Cardiac septum (tissue), 1 donor: ENCODE measurements around the gene RFXANK. TPM values are rescaled to one million over a fixed set of nuclear protein-coding genes. Genes with fewer than 3 reads are reported as not detected.
"Not testable (repeated sequence)": the region's sequence is repeated elsewhere in the genome, so short reads cannot be mapped to it uniquely, and the experiment has no call there.

Source experiments
- DNase-seq: peaks from one replicate; pipeline ENCODE4 v3.0.0-alpha.2; 2020; ENCODE audit warnings: low spot score
- intact Hi-C: fragments of 100-400 bp; cut with DNase I; formaldehyde crosslinking; loops from one replicate; pipeline ENCODE4 v1.14.0; 2022
- total RNA-seq: library from RNA; stranded (reverse); fragmentation: NEBNext Ultra II Directional; extraction: Animal tissue kit (Norgen Biotek cat#: 25700); gene quantifications from one replicate; pipeline ENCODE4 v1.2.1, GENCODE V29; 2021
- donor health status: DM: no; HTN: no; CAD: no.

Gene RFXANK
- total RNA-seq, 1 donor from 2014 or later: 29.6 TPM

DNA sequence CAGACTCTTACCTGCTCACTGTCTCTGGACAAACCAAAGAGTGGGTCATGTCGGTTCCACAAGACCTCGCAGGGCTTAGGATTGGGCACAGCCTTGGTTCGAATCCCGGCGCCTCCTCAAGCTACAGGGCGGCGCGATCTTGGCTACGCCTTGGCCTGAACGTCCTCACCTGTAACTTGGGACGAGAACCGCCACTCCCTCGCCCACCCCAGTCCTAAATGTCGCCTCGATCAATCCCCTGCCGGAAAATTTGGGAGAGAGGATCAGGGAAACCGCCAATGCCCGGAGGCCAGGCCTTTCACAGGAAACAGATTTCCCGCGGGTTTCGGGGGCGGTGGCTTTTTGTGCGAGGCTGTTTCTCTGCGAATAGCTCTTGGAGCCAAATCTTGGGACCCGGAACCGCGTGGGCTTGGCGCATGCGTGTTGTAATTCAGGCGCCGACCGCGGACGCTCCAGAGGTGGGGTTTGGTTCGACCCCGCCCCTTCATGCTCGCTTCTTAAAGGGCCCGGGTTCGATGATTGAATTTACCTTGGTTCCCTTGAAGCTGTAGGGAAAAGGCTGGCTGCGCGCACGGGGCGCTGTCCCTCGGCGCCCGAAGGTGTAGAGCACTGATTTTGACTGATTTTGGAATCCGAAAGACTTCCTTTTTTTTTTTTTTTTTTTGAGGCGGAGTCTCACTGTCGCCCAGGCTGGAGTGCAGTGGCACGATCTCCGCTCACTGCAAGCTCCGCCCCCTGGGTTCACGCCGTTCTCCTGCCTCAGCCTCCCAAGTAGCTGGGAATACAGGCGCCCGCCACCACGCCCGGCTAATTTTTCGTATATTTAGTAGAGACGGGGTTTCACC is 11.2 kb downstream of the RFXANK start, which contains the start of gene NR2C2AP:
Gene NR2C2AP (minus strand): TSS at position 403 of the 845 bp plus-strand sequence. CDS start 354 bp downstream, at position 49.
- intact Hi-C loops: loop anchor here (1.0 kb wide), 1 partner anchor 11 kb away; the partner anchor contains the start of genes BORCS8 and RFXANK
- peak; percentile 96 for DNase-seq

- intact Hi-C loops: no loop called here
- DNase-seq: no peak
Measured at GRCh38 chr19:19204181-19204580, 12.1 kb downstream of the RFXANK start.

- DNase-seq: no peak
- intact Hi-C loops: no loop called here
Measured at GRCh38 chr19:19205416-19206410, 13.7 kb downstream of the RFXANK start.

GRCh38 chr19:19206938-19207337 is 14.9 kb downstream of the RFXANK start:
- DNase-seq: no peak
- intact Hi-C loops: no loop called here

DNA sequence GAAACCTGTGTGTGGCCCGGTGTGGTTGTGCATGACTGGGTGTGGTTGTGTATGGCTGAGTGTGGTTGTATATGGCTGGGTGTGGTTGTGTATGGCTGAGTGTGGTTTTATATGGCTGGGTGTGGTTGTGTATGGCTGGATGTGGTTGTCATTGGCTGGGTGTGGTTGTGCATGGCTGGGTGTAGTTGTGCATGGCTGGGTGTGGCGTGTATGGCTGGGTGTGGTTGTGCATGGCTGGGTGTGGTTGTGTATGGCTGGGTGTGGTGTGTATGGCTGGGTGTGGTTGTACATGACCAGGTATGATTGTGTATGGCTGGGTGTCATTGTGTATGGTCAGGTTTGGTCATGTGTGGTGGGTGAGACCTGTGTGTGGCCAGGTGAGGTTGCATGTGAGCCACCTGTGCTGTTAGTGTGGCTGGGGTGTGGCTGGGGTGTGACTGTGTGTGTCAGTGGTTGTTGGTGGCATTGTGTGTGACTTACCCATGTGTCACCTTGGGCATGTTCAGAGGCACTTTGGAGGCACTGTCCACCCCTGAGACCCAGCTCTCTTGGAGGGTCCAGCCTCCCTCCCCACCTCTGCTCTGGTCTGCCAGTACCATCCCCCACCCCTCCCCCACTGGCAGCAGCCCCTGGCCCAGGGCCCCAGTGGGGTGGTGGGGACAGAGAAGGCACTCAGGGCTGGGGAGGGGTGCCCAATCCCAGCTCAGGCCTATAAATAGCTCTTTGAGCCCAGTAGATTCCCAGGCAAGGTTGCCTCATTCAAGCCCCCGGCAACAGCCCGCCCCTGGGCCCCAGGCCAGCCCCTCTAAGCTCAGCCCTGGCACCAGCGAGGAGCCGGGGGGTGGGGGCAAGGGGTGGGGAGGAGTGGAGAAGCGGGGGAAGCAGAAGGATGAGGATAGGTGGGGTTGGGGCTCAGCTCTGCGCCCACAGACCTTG is 15.8 kb downstream of the RFXANK start:
- intact Hi-C loops: no loop called here
- DNase-seq: no peak

- intact Hi-C loops: no loop called here
- DNase-seq: no peak
Measured at GRCh38 chr19:19209372-19209771, 17.3 kb downstream of the RFXANK start.

DNA sequence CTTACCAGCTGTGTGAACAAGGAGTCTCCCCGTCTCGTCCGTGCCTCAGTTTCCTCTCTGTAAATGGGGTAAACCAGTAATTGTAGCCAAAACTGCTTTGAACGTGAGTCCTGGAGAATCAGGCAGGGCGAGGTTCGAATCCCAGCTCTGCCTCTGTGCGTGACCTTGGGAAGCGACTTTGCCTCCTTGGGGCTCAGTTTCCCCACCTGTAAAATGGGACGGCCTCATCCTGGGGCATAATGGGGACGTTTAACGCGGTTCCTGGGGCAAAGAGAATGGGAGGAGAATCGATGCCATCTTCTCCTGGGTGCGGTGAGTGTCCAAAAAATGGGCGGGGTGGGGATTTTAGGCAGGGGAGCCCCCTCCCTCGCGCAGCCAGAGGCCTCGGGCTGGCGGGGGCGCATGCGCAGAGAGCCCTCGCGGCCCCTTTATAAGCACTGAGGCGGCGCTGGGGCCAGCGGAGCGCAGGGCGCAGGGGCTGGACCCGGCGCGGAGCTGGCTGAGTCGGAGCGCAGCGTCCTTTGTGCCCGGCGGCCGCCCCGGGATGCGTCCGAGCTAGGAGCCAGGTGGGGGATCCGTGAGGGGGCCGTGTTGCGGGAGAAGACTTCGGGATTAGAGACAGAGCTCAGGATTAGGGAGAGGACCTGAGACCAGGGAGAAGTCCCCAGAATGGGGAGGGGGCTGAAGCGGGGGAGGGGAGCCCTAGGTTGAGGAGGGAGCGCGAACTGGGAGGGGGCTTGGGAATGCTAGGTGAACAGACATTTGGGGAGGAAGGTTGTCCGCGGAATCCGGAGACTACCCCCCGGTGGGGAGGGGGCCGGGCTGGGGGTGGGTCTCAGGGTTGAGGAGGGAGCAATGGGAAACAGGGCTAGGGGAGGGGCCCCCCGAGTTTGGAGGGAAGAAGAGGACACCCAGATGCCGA is 19.7 kb downstream of the RFXANK start, which contains the start of gene NCAN:
Gene NCAN (plus strand): TSS at position 460 of the 922 bp plus-strand sequence. CDS start 4,996 bp downstream, outside the sequence.
- no peak for DNase-seq
- intact Hi-C loops: no loop called here

- DNase-seq: no peak
- intact Hi-C loops: no loop called here
Measured at GRCh38 chr19:19212916-19213315, 20.9 kb downstream of the RFXANK start.

DNA sequence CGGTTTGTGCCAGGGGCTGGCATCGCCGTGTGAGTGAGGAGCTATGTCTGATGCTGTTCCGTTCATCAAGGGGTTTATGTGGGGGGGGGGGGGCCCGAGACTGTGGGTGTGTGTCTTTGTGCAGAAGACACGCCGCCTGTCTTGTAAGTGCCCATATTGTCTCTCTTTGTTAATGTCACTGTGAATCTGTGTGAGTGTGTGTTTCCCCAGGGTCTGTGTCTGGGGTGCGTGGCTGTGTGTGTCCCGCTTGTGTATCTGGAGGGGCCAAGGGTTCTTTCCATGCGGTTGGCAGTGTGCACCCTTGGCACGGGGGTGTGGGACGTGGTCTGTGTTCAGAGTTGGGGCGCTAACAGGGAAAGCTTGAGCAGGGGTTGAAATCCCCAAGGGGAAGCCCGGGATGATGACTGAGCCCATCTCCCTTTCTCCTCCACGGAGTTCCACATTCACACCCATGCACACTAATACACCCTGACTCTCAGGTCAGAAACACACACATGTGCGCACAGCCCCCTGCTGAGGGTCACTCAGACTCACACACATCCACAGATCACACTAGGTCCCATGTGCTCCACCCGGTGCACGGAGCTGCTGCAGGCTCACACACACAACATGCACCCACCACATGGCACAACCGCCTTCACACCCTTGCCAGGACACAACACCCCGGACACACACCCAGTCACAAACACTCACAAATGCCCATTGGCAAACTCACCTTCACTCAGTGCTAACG is 21.5 kb downstream of the RFXANK start:
- no peak for DNase-seq
- intact Hi-C loops: no loop called here

DNA sequence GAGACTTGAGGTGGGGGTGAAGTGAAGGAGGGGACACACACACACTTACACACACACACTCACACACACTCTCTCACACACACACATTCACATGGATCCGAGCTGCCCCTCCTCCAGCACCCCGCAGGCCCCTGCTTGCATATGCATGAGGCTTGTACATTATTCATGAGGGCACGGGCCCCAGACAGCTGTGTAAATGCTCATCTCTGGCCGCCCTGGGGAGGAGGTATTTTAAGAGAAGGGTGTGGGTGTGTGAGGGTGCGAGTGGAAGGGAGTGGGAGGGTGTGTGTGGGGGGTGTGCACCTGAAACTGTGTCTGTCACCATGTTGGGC is 22.1 kb downstream of the RFXANK start:
- no peak for DNase-seq
- intact Hi-C loops: no loop called here

GRCh38 chr19:19214892-19215291 is 22.8 kb downstream of the RFXANK start:
- intact Hi-C loops: no loop called here
- DNase-seq: no peak

- intact Hi-C loops: no loop called here
- no peak for DNase-seq
Measured at GRCh38 chr19:19215792-19216191, 23.7 kb downstream of the RFXANK start.

- DNase-seq: no peak
- intact Hi-C loops: no loop called here
Measured at GRCh38 chr19:19217099-19217498, 25.0 kb downstream of the RFXANK start.

GRCh38 chr19:19218911-19219310 is 26.9 kb downstream of the RFXANK start:
- DNase-seq: no peak
- intact Hi-C loops: no loop called here

- intact Hi-C loops, DNase-seq: not testable (repeated sequence)
Measured at GRCh38 chr19:19221000-19221399, 28.9 kb downstream of the RFXANK start.

GRCh38 chr19:19223060-19223459 is 31.0 kb downstream of the RFXANK start:
- intact Hi-C loops: no loop called here
- DNase-seq: no peak

DNA sequence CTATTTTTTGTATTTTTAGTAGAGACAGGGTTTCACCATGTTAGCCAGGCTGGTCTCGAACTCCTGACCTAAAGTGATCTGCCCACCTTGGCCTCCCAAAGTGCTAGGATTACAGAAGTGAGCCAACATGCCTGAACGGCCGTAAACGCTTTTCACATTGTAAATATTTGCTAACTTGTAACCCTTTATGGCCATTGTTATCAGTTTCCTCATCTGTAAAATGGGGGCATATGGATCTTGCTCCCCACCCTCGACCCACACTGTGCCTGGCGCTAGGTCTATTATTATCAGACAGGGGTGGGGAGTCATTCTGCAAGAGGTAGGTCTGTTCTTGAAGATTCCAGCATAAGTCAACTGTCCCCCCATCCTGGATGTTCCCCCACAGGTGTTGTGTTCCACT is 31.6 kb downstream of the RFXANK start:
- intact Hi-C loops: no loop called here
- DNase-seq: no peak
